ENCODE measurements around the gene SEMA3A. TPM values are rescaled to one million over a fixed set of nuclear protein-coding genes. Genes with fewer than 3 reads are reported as not detected.
A peak's percentile ranks its signal among the peaks of the same experiment; 100 is the strongest.

Gene SEMA3A
- total and polyA plus RNA-seq, 2 experiments from 2014 or later: 19.8 to 46.4 TPM

GRCh38 chr7:84039432-84039831 lies 155.2 kb downstream of the SEMA3A start:
- peak overlapping the region; percentile 3; the same call in 1 of the 2 replicates for H3K27ac Mint-ChIP-seq
- Histone ChIP-seq H3K9me2 (ENCODE audit: insufficient read depth) (no peaks in the 10 kb centered on the region), H3K36me3 (ENCODE audit: insufficient read depth) (no peaks in the 10 kb centered on the region), H4K20me1 (replicated peaks; ENCODE audit: insufficient read depth) (no peaks in the 10 kb centered on the region), H3K4me2 (no peak overlapping the region), H3K27ac (ENCODE audit: low read depth) (no peak overlapping the region), H3K79me2 (replicated peaks; ENCODE audit: insufficient read depth) (no peaks in the 10 kb centered on the region), H3F3A (replicated peaks; ENCODE audit: low read depth) (no peaks in the 10 kb centered on the region), H3K27me3 (ENCODE audit: insufficient read depth) (no peaks in the 10 kb centered on the region), H3K4me1 (ENCODE audit: insufficient read depth) (0 out of 2 replicates have a peak, but pooled peaks cover 5% of the 10 kb centered on the region), H3K4me3 (no peak overlapping the region), H2AFZ (no peak overlapping the region)
- peaks cover 20% of the 10 kb centered on the region for H3K4me1 Mint-ChIP-seq
- DNase-seq (ENCODE audit: low spot score) (no peak), ATAC-seq (no peak)
- H3K36me3 Mint-ChIP-seq (ENCODE audit: low read depth): no peaks in the 10 kb centered on the region
- H3K4me3 Mint-ChIP-seq: no peak overlapping the region
- TF ChIP-seq REST (IDR thresholded peaks at IDR 0.05; ENCODE audit: unreplicated experiment): no peak
- TF ChIP-seq, protein P1, sequence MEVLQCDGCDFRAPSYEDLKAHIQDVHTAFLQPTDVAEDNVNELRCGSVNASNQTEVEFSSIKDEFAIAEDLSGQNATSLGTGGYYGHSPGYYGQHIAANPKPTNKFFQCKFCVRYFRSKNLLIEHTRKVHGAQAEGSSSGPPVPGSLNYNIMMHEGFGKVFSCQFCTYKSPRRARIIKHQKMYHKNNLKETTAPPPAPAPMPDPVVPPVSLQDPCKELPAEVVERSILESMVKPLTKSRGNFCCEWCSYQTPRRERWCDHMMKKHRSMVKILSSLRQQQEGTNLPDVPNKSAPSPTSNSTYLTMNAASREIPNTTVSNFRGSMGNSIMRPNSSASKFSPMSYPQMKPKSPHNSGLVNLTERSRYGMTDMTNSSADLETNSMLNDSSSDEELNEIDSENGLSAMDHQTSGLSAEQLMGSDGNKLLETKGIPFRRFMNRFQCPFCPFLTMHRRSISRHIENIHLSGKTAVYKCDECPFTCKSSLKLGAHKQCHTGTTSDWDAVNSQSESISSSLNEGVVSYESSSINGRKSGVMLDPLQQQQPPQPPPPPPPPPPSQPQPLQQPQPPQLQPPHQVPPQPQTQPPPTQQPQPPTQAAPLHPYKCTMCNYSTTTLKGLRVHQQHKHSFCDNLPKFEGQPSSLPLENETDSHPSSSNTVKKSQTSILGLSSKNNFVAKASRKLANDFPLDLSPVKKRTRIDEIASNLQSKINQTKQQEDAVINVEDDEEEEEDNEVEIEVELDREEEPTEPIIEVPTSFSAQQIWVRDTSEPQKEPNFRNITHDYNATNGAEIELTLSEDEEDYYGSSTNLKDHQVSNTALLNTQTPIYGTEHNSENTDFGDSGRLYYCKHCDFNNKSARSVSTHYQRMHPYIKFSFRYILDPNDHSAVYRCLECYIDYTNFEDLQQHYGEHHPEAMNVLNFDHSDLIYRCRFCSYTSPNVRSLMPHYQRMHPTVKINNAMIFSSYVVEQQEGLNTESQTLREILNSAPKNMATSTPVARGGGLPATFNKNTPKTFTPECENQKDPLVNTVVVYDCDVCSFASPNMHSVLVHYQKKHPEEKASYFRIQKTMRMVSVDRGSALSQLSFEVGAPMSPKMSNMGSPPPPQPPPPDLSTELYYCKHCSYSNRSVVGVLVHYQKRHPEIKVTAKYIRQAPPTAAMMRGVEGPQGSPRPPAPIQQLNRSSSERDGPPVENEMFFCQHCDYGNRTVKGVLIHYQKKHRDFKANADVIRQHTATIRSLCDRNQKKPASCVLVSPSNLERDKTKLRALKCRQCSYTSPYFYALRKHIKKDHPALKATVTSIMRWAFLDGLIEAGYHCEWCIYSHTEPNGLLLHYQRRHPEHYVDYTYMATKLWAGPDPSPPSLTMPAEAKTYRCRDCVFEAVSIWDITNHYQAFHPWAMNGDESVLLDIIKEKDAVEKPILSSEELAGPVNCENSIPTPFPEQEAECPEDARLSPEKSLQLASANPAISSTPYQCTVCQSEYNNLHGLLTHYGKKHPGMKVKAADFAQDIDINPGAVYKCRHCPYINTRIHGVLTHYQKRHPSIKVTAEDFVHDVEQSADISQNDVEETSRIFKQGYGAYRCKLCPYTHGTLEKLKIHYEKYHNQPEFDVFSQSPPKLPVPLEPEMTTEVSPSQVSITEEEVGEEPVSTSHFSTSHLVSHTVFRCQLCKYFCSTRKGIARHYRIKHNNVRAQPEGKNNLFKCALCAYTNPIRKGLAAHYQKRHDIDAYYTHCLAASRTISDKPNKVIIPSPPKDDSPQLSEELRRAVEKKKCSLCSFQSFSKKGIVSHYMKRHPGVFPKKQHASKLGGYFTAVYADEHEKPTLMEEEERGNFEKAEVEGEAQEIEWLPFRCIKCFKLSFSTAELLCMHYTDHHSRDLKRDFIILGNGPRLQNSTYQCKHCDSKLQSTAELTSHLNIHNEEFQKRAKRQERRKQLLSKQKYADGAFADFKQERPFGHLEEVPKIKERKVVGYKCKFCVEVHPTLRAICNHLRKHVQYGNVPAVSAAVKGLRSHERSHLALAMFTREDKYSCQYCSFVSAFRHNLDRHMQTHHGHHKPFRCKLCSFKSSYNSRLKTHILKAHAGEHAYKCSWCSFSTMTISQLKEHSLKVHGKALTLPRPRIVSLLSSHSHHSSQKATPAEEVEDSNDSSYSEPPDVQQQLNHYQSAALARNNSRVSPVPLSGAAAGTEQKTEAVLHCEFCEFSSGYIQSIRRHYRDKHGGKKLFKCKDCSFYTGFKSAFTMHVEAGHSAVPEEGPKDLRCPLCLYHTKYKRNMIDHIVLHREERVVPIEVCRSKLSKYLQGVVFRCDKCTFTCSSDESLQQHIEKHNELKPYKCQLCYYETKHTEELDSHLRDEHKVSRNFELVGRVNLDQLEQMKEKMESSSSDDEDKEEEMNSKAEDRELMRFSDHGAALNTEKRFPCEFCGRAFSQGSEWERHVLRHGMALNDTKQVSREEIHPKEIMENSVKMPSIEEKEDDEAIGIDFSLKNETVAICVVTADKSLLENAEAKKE (CRISPR knock-in tag; IDR thresholded peaks at IDR 0.05): no peak
- H3K27me3 Mint-ChIP-seq (ENCODE audit: insufficient read depth, low read depth, poor library complexity): no peaks in the 10 kb centered on the region
- H3K9me3 Mint-ChIP-seq: no peaks in the 10 kb centered on the region
